GM19438 (cell line): ENCODE measurements around the gene MTERF4.

Experiments used
- ATAC-seq: cut with Tn5 transposase; IDR thresholded peaks from one replicate; pipeline ENCODE4 v1.9.1; 2021; ENCODE audit warnings: low read depth; ENCODE audit not compliant: unreplicated experiment

MTERF4 gene

DNA sequence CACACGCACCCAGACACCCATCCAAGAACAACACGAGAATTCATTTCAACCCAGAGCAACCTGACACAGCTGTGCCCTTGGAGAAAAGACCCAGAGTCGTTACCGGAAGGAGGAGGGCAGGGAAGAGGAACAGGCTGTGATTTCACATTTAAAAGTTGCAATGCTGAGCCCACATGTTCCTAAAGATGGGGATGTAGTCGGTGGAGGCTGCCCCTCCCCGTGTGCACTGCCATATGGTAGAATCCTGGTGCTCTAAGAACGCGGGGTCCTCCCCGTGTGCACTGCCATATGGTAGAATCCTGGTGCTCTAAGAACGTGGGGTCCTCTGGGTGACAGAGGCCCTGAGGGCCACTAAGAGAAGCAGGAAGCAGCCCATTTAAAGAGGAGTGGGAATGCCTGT is 10.9 kb downstream of the MTERF4 start:
- ATAC-seq, result no peak

DNA sequence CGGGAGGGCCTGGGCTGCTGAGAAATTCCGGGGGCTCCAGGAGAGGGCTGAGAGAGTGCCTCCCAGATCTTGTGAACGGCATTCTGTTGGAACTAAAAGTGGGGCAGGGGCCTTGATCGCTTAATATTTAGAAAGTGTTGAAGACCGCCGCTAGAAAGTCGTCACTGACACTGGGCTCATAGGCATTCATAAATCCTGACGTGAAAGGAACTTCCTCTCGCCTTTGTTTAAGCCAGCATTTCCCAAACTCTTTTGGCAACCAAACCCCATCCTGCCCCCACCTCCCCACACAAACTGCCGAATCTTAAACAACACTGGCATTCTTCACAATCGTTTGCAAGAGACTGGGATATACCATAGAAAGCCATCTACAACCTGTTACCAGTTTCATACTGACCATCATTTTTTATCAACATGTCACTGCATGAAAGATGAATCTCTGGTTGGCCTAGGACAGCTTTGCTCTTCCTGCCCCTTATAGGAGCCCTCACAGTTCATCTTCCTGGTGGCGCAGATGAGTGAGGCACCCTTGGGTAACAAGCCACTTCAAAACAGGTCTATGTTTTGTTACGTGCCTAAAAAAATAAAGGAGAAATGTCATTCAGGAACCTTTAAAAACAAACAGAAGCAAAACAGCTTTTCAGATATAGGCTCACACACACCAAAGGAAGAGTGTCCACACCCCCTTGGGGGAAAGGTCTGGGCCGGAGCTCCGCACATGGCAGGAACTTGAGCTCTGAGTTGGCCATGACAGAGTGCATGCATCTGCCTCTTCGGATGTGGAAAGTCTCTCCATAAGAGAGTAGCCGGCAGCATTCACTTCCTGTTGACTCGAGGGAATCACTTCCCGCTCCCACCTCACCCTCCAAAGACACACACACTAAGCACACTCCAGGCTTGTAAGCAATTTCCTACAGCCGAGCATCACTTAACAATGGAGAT is 13.0 kb downstream of the MTERF4 start:
- no peak for ATAC-seq

DNA sequence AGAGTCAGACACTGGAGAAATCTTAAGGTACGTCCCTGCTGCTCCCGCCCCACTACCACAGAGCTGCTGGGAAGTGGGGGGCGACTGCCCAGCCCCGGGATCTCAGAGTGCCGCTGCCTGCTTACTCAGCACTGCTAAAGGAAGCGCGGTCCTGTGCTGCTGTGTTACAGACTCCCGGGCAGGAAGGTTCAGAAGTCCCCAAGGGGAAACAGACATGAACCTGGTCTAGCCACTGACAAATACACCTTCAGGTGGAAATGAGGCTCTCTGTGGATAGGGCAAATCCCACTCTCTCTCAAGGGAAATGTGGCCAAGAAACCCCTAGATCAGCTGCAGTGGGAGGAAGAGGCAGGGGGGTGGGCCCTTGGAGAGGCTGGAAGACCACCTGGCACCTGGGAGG is 13.7 kb downstream of the MTERF4 start:
- ATAC-seq, result peak; percentile 68

DNA sequence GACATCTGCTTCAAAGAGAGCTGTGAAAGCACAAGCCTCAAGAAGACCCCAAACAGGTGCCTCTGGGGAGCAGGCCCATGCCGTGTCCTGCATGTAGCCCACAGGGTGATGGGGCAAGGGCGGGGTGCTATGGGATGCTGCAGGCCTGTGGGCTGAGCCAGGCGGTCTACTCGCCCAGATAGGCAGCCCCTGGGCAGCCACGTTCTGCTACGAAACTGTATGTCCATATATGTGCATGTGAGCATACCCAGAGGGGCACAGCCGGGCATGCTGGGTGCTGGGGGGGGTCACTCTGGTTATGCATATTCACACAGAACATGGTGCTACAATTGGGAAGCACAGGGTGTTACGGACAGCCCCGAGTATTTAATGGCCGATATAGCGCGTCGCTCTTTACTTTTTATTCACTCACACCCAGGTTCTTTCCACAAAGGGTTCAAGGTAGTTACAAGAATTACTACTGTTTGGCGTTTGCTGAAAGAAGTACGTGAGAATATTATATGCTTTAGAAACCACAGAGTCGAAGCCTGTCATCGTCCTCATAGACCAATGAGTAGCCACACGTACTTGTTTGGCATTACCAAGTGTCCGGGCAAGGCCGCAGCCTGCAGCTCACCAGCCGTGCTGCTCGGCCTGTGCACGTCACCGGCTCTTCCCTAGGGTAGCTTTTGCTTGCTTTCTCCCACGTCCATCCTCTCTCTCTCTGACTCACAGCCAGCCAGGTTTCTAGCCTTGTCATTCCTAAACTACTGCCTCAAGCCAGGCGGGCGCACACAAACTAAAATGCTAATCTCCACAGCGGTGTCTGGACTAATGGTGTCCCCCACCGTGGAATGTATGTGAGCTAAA is 14.4 kb downstream of the MTERF4 start:
- ATAC-seq, result peak; percentile 67

DNA sequence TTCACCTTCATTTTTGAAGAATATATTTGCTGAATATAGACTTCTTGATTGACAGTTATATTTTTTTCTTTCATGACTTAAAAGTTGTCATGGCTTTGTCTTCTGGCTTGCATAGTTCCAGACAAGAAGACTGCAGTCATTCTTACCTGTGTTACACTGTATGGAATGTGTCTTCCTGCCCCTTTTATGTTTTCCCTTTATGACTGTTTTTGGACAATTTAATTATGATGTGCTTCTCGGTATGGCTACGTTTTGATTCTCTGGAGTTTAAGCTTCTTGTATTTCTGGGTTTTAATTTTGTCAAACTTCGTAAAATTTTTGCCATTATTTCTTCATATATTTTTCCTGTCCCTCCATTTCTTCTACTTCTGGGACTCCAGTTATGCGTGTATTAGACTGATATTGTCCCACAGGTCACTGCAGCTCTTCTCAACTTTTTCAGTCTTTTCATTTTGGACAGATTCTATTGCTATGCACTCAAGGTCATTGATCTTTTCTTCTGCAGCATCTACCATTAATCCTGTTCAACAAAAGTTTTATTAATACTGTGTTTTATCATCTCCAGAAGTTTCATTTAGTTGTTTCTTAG is 17.1 kb downstream of the MTERF4 start:
- no peak for ATAC-seq

DNA sequence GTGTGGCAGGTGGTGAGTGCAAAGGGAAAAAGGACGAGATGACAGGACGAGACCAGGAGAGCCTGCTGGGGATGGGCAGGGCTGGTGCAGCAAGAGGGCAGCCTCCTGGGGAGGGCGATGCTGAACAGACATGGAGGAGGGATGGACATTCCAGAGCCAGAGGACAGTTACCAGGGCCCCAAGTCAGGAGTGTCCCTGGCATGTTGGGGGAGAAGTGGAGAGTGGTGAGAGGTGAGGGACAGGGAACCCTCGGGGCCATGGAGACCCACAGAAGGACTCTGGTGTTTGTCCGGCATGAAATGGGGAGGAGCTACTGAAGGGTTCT is 19.0 kb downstream of the MTERF4 start:
- no peak for ATAC-seq

DNA sequence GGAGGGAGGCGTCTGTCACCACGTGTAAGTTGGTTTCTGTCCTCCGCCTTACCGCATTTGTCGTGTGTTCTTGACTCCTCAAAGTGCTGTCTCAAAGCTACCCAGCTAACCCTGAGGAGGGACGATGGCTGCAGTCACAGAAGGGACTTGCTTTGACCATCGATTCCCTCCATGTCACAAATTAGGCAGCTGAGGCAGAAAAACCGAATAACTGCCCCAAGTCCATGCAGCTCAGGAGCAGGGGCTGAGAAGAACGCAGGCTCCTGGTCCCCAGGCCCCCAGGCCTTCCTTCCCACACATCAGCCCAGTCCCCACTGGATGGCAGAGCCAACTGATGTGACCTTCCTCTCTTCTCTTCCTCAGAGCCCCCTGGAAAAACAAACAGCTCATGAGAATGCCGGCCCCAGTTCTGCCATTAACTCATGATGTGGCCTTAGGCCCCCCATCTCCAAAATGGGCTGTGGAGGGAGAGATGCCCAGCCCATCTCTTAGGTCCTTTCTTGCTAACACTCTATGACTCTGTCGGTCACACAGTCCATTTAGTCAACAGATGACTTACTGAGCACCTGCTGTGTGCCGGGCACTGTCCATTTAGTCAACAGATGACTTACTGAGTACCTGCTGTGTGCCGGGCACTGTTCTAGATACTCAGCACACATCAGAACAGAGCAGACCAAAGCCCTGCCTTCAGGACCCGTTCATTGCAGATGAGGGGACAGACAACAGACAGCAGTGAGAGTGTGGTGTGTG is 19.6 kb downstream of the MTERF4 start:
- no peak for ATAC-seq

DNA sequence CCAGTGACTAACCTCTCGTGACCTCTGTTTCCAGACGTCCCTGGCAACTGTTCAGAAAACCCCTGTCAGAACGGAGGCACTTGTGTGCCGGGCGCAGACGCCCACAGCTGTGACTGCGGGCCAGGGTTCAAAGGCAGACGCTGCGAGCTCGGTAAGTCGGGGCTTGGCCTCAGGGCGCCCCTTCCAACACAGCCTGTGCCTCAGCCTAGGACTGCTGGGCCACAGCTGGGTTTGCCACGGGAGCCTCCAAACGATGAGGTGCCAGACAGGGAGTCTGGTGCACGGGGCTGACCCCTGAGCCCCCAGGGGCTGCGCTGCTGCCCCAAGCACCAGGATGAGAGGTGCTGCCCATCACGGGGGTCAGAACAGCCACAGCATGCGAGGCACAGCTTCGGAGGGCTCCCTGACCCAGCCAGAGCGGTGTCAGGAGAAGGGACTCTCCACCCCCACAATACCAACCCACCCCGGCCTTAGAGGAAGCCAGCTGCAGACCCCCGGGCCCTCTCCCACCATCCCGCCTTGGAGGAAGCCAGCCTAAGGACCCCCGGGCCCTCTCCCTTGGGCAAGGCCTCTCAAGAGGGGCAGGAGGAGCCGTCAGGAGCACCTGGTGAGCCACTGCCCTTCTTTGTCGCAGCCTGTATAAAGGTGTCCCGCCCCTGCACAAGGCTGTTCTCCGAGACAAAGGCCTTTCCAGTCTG is 20.3 kb downstream of the MTERF4 start:
- ATAC-seq, result no peak

DNA sequence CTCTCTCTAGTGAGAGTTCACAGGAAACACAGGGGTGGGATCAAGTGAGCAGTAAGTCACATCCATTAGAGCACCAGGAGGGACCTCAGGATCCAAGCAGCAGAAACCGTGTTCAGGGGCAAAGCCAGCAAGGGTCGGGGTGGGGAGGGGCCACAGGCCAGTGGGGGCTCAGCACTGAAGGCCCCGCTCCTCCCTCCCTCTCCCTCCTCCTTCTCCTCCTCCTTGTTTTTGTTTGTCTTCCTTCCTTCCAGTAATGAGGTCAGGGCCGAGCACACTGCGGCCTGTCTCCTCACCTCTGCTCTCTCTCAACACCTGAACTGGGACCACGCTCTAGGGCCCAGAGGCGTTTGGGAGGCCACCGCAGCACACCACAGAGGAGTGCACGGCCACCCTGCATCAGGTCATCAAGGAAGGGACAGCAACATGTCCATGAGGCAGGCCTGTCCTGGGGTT is 20.9 kb downstream of the MTERF4 start:
- ATAC-seq, result no peak

DNA sequence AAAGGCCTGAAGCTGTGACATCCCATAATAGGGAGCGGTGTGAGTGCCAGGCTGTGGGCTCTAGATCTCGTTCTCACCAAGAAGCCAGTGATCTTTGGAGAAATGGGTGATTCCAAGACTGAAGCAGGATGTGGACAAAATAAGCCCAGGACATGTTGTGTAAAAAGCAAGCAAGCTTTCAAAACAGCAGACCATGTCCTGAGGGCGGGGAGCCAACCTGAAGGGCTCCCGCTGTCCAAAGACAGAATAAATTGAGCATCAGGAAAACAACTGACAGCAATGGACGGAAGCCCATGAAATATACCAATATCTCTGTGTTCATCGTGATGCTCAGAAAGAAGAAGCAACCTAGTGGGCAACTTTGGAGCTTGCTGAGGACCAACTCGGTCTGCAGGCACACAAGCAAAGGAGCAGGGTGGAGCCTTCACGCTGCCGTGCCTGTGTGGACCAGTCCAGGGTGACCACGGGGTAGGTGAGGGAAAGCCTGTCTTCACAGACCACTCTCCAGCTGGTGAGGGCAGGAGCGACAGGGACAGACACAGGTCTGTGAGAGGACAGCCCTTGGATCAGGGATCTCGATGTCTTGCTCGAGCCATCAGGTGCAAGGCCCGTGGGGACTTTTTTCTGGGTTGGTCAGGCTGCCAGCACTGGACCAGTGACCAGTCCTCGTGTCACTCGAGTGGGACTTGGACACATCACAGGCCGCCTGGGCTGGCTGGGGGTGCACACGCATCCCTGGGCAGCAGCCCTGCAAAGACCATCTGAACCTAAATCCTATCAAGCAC is 21.5 kb downstream of the MTERF4 start:
- no peak for ATAC-seq

DNA sequence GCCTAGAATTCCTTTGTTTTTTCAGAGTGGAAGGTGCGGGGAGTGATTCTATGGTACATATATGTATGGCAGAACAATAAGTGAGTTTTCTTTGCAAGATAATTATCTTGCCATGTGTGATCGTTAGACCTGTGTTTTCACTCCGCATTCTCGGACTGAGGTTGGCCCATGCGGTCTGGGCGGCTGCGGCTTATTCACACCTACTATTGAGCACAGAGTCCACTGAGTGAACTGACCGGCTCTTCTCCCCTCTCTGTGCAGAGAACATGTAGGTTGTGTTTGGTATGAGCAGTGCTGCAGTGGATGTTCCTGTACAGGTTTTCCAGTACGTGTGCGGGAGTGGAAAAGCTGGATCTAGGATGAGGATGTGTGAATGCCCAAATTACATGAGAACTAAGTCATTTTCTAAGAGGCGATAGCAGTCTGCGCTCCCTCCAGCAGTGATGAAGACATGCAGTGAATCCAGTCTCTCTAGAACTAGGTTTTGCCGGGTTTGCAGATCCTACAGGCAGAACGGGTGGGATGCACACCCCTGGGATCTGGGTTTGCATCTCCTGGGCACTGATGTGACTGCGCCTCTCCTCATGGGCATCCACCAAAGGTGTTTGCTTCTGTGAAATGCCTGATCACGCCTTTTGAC is 27.1 kb downstream of the MTERF4 start:
- no peak for ATAC-seq

DNA sequence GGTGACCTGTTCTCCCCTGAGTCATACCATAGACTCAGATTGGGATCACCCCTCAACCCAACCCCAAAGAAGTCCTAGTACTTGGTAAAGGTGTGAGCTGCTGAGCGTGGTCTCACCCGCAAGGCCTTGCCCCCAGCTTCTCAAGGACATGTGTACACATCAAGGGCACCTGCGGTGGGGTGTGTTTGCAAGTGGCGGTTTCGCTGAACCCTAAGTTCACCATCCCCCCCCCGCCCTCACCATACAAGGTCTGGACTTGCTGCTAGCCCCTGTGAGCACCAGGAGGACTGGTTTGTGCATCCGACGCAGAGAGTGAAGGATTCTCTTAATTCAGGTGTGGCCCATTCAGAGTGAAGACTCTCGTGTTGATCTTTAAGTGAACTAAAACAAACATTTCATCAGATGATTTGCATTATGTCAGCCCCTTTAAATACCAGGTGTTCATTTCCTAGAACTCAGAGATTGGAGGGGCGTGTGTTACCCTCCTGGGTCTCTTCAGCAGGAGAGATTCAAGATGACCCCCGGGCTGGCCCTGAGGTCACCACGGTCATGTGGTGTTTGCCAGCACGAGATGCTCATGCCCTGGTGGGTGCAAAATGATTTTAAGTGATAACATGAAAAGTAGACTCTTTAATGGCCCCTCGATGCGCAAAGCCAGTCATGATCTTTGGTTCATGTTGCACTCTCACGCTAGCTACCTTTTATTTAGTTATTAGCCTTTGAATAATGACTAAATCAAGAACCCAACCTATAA is 27.8 kb downstream of the MTERF4 start:
- no peak for ATAC-seq

DNA sequence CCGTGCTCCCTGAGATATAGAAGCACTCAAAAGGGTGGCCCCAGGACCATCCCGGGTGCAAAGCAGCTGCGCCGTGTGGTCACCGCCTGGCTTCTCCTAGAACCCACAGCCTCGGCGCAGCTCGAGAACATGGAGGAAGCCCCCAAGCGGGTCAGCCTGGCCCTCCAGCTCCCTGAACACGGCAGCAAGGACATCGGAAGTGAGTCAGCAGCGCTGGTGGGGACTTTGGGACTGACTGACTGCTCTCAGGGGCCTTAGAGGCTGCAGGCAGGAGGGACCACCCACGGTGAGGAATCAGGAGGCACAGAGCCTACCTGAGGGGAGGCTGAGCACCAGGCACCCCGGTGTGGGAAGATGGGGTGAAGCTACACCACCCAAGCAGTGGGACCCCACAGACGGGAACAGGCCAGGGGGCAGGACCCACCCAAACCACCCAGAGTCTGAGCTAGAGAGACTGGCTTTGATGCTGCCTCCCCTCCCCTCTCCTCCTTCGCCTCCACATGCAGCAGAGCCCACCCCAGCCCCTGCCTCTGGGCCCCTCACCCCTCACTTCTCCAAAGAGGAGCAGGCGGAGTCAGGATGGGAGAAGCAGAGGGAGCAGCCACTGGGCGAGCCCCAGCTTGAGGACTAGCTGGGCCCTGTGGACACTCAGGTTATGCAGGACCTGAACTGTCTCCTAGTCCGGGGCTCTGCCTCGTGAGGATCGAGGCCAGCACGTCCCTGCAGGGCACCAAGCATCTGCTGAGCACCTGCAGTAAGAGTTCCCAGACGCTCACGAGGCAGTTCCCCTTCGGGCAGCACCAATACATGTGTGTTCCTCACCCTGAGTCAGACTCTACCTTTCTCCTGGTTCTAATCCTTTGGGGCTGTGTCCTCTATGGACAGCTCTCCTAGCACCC is 28.7 kb downstream of the MTERF4 start:
- ATAC-seq, result no peak

DNA sequence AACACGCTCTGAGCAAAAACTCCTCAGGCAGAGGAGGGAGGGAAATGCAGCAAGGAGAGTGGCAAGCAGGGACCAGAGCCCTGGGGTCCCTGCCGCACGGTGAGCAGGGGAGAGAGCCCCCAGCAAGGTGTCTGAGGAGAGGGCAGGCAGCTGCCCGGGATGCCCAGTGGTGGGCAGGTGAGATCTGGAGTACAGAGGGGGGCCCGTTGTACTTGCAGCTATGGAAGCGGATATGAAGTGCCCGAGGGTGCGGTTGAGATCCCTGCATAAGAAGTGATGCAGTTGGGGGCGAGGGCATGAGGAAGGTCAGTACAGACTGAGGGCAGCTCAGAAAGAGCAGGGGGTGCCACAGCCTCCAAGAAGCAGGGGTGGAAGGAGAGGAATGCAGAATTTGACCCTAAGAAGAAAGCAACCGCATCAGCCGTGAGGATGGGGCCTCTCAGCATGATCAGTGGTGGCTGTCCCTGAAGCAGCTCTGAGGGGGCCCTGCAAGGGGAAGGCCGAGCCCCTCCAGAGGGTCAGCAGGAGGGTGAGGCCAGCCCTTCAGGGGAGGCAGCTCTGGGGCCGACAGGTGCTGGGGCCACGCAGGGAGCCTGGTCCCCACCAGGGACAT is 29.4 kb downstream of the MTERF4 start:
- no peak for ATAC-seq

DNA sequence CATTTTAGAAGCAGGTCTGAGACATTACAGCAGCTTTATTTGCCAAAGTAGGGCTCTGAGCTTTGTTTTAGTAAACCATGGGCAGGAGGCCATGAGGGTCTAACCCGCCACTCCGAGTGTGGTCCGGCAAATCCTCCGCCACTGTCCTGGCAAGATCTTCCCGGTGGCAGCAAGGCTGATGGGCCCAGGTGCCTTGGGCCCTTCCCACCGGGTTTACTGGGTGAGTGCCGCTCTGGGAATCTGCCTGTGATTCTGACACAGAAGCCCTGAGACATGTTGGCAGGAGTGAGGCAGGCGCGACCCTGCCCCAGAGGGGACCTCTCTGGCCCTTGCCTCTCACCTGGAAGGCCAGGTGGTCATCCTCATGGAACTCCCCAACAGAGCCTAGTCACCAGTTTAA is 29.9 kb downstream of the MTERF4 start:
- ATAC-seq, result no peak

DNA sequence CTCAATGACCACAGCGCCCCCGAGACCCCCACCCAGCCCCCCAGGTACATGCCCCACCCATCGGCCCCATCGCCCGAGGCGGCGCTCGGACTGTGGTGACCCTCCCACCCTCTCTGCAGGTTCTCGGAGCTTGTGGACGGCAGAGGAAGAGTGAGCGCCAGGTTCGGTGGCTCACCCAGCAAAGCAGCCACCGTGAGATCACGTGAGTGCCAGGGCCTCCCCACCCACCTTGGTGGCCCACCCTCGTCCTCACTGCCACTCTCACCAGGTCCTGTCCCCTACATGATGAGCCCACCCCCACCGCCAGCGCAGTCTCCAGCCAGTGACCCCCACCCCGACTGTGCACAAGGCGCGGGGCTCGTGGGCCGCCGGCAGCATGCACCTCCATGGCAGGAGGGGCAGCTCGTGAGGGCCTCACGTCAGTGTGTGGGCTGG is 30.4 kb downstream of the MTERF4 start:
- ATAC-seq, result no peak
